H54 (cell line): ENCODE measurements around the gene ITGB1BP1.

ENCODE experiments used
- DNase-seq: peaks from one replicate; pipeline ENCODE4 v3.0.0; 2011; ENCODE audit warnings: low spot score, mixed read lengths; ENCODE audit not compliant: insufficient read length
- FAIRE-seq: peaks from 3 replicates; lab custom pipeline; 2011; peaks lifted over from hg19 to GRCh38; lab: Jason Lieb, UNC
- POLR2A ChIP-seq: IDR thresholded peaks from 2 replicates; pipeline ENCODE4 v1.6.1; 2011; ENCODE audit warnings: low read depth, mild to moderate bottlenecking, low read length

Gene ITGB1BP1

GRCh38 chr2:9417725-9418124 is 5.6 kb downstream of the ITGB1BP1 start:
- no peak for FAIRE-seq
- no peak for DNase-seq
- no peak for TF ChIP-seq POLR2A

- DNase-seq, result no peak
- no peak for FAIRE-seq
- no peak for TF ChIP-seq POLR2A
Observed at GRCh38 chr2:9416962-9417316, 6.4 kb downstream of the ITGB1BP1 start.

GRCh38 chr2:9416267-9416961 is 6.9 kb downstream of the ITGB1BP1 start:
- FAIRE-seq (no peak), DNase-seq (no peak)
- TF ChIP-seq POLR2A, result no peak

- TF ChIP-seq POLR2A, result no peak
- no peak for FAIRE-seq
- DNase-seq, result no peak
Observed at GRCh38 chr2:9415516-9416169, 7.7 kb downstream of the ITGB1BP1 start.

- TF ChIP-seq POLR2A, result no peak
- FAIRE-seq (no peak), DNase-seq (no peak)
Observed at GRCh38 chr2:9412781-9413180, 10.5 kb downstream of the ITGB1BP1 start.

GRCh38 chr2:9410108-9410507 is 13.2 kb downstream of the ITGB1BP1 start:
- TF ChIP-seq POLR2A, result no peak
- DNase-seq (no peak), FAIRE-seq (no peak)

- FAIRE-seq (no peak), DNase-seq (no peak)
- no peak for TF ChIP-seq POLR2A
Observed at GRCh38 chr2:9408641-9409151, 14.6 kb downstream of the ITGB1BP1 start.

GRCh38 chr2:9407363-9407811 is 15.9 kb downstream of the ITGB1BP1 start:
- no peak for DNase-seq
- FAIRE-seq, result no peak

GRCh38 chr2:9406529-9407362 is 16.6 kb downstream of the ITGB1BP1 start:
- DNase-seq (no peak), FAIRE-seq (no peak)
- no peak for TF ChIP-seq POLR2A

More at GRCh38 chr2:9407363-9407811, 15.9 kb downstream of the ITGB1BP1 start:
- no peak for TF ChIP-seq POLR2A

- no peak for TF ChIP-seq POLR2A
- FAIRE-seq (no peak), DNase-seq (no peak)
Observed at GRCh38 chr2:9405636-9406035, 17.7 kb downstream of the ITGB1BP1 start.

GRCh38 chr2:9404451-9404850 is 18.9 kb downstream of the ITGB1BP1 start:
- no peak for TF ChIP-seq POLR2A
- no peak for FAIRE-seq
- DNase-seq, result no peak

GRCh38 chr2:9403924-9404323 is 19.4 kb downstream of the ITGB1BP1 start:
- DNase-seq (no peak), FAIRE-seq (no peak)

GRCh38 chr2:9401646-9402371 is 21.5 kb downstream of the ITGB1BP1 start:
- FAIRE-seq, result no peak
- TF ChIP-seq POLR2A, result no peak
- no peak for DNase-seq

More at GRCh38 chr2:9403924-9404323, 19.4 kb downstream of the ITGB1BP1 start:
- no peak for TF ChIP-seq POLR2A
